Heart right ventricle (tissue), 16 donors: ENCODE data around the gene TTK. TPM values are rescaled to one million over a fixed set of nuclear protein-coding genes. Genes with fewer than 3 reads are reported as not detected.

ENCODE experiments used
- ATAC-seq, 8 donors: fragments of 200-7000 bp; cut with Tn5 transposase; one replicate each; pipeline ENCODE4 v1.9.1; 2020; ENCODE audit warnings: mild to moderate bottlenecking in 8 of 8, moderate library complexity in 8 of 8, moderate number of reproducible peaks in 1 of 8
- DNase-seq, 2 donors: peaks; one replicate each; pipeline ENCODE4 v3.0.0-alpha.2; 2020
- H3K27ac ChIP-seq, 10 donors: fragments of 200-600 bp; sonication (generic) in 2 of 10; one replicate each; pipeline versions ENCODE4 v1.5.0 to v1.8.0; 2020 to 2022; ENCODE audit warnings: mild to moderate bottlenecking in 3 of 10
- H3K27me3 ChIP-seq, 7 donors: fragments of 200-600 bp; one replicate each; pipeline ENCODE4 v1.8.0; 2021 to 2022; ENCODE audit warnings: mild to moderate bottlenecking in 2 of 7
- H3K36me3 ChIP-seq, 9 donors: fragments of 200-600 bp; sonication (generic) in 1 of 9; one replicate each; pipeline versions ENCODE4 v1.5.0 to v1.8.0; 2020 to 2022; ENCODE audit warnings: mild to moderate bottlenecking in 2 of 9
- H3K4me1 ChIP-seq, 9 donors: fragments of 200-600 bp; sonication (generic) in 1 of 9; one replicate each; pipeline versions ENCODE4 v1.5.0 to v1.8.0; 2020 to 2022; ENCODE audit warnings: mild to moderate bottlenecking in 4 of 9
- H3K4me3 ChIP-seq, 10 donors: fragments of 200-600 bp; sonication (generic) in 2 of 10; one replicate each; pipeline versions ENCODE4 v1.5.0 to v1.8.0; 2020 to 2022; ENCODE audit warnings: mild to moderate bottlenecking in 7 of 10, moderate library complexity in 2 of 10
- H3K9me3 ChIP-seq, 11 donors: fragments of 200-600 bp in 10 of 11; sonication (generic) in 2 of 11; one replicate each; pipeline versions ENCODE4 v1.5.0 to v1.8.0; 2013 to 2022; ENCODE audit warnings: mild to moderate bottlenecking in 2 of 11, control low read depth in 1 of 11, moderate library complexity in 1 of 11
- WGBS, 2 donors: extraction: QIAGEN DNeasy Blood & Tissue Kit; methylation state at CpG; one replicate each; pipeline ENCODE4 v1.1.7; 2013; ENCODE audit warnings: inconsistent platforms in 1 of 2; 5-methylcytosine and 5-hydroxymethylcytosine counted together
- intact Hi-C, 10 donors: fragments of 100-400 bp; cut with DNase I; formaldehyde crosslinking; loops; one replicate each; pipeline versions ENCODE4 v1.11.1 to v1.14.2; 2022
- polyA plus RNA-seq, 2 donors: library from polyadenylated mRNA; stranded (reverse); fragments of 200-250 nt; gene quantifications; one replicate each; pipeline ENCODE4 v1.2.3, GENCODE V29; 2013
- total RNA-seq, 10 donors: library from RNA; stranded (reverse); fragmentation: NEBNext Ultra II Directional in 3 of 10; extraction: Animal tissue kit (Norgen Biotek cat#: 25700) in 3 of 10; gene quantifications; one replicate each; pipeline versions ENCODE4 v1.2.1 to v1.2.4, GENCODE V29; 2021 to 2023
- TF ChIP-seq, protein P1 (sequence below), 9 donors: fragments of 200-600 bp; sonication (generic) in 2 of 9; IDR thresholded peaks; one replicate each; pipeline versions ENCODE4 v1.5.0 to v1.8.0; 2021 to 2022; ENCODE audit warnings: antibody characterized with exemption in 9 of 9, mild to moderate bottlenecking in 5 of 9, moderate library complexity in 1 of 9
- donor health status: Arrhythmogenic right ventricular cardiomyopathy.
- donor health status: ischemic (EF 13 %, LVEDD 7.1; RV severe dilation, severe dysfunction).
- donor health status: healthy with polysubstance abuse.
- donor health status: DM: no; HTN: yes; CAD: no.
- donor health status: DM: no; HTN: no; CAD: no.
- donor health status: ischemic (EF 25% LVEDD 6.9; RV normal size, moderate dysfunction).
- donor health status: ischemic (EF 25% LVEDD 5.7; RV mildly dilated, moderate dysfunction).
- donor health status: healthy.
- donor health status: DM: yes; HTN: yes; CAD: no.
- donor health status: Ischemic cardiomyopathy.
- donor health status: ischemic (EF 35%, LVEDD 5.7; RV mildly dilated, moderate dysfunction).
- donor health status: nonischemic (EF 11% LVEDD 7.7; RV severe dilation, severe dysfunction).
- donor health status: DM: yes; HTN: yes; CAD: no.
- donor health status: PGD.
- donor health status: ischemic (EF 29% LVEDD 5.4; RV normal size, mild dysfunction).
- donor health status: nonischemic (EF 23%, LVEDD 6.1; RV moderate dilation, normal function).

TTK gene
- total and polyA plus RNA-seq, 12 donors: 0.15 to 3.4 (median 0.36) TPM; not detected in 2

DNA sequence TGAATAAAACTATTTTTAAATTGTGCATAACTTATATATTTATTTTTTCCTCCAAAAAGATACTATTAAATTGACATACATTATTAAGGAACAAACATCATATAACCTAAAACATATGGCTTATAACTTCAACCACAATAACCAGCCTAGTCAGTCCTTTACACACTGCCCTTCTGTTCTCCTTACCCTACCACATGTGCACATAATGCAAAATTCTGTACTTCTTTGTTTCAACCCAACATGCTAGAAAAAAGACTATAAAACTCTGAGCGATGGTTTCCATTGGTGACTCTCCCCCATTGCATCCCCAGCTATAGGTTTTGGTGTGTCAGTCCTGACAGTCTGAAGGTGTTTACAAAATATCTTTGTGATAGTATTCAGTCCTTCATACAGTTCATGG is 14.8 kb upstream of the TTK start:
- 86 to 91% methylated on average over 1 of the region's 1 CpG for WGBS, 2 donors
- H3K4me1 ChIP-seq: no peaks in the 10 kb centered on the region
- intact Hi-C loops: no loop called here
- TF ChIP-seq, protein P1, sequence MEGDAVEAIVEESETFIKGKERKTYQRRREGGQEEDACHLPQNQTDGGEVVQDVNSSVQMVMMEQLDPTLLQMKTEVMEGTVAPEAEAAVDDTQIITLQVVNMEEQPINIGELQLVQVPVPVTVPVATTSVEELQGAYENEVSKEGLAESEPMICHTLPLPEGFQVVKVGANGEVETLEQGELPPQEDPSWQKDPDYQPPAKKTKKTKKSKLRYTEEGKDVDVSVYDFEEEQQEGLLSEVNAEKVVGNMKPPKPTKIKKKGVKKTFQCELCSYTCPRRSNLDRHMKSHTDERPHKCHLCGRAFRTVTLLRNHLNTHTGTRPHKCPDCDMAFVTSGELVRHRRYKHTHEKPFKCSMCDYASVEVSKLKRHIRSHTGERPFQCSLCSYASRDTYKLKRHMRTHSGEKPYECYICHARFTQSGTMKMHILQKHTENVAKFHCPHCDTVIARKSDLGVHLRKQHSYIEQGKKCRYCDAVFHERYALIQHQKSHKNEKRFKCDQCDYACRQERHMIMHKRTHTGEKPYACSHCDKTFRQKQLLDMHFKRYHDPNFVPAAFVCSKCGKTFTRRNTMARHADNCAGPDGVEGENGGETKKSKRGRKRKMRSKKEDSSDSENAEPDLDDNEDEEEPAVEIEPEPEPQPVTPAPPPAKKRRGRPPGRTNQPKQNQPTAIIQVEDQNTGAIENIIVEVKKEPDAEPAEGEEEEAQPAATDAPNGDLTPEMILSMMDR (IDR thresholded peaks at IDR 0.05): no peak
- no peaks in the 10 kb centered on the region for H3K27me3 ChIP-seq
- ATAC-seq (no peak), DNase-seq (no peak)
- H3K4me3 ChIP-seq: no peak overlapping the region
- no peak overlapping the region for H3K27ac ChIP-seq
- H3K9me3 ChIP-seq: no peaks in the 10 kb centered on the region
- no peaks in the 10 kb centered on the region for H3K36me3 ChIP-seq

DNA sequence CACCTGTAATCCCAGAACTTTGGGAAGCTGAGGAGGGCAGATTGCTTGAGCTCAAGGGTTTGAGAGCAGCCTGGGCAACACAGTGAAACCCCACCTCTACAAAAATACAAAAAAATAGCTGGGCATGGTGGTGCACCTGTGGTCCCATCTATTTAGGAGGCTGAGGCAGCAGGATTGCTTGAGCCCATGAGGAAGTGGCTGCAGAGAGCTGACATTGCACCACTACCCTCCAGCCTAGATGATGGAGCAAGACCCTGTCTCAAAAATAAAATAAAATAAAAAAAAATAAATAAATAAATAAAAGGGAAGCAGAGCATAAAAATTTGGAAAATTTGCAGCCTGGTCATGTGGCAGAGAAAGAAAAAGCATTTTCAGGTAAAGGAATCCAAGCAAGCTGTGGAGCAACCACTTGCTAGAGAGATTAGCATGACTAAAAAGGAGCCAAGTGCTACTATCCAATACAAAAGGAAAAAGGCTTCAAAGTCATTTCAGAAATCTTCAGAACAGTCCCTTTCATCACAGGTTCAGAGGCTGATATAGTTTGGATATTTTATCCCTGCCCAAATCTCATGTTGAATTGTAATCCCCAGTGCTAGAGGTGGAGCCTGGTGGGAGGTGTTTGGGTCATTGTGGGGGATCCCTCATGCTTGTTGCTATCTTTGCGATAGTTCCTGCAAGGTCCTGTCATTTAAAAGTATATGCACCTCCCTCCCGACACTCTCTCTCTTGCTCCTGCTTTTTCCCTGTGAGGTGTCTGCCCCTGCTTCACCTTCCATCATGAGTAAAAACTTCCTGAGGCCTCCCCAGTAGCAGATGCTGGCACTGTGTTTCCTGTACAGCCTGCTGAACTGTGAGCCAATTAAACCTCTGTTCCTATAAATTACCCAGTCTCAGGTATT is 11.2 kb upstream of the TTK start:
- H3K4me3 ChIP-seq: no peak overlapping the region
- no peaks in the 10 kb centered on the region for H3K27me3 ChIP-seq
- no peaks in the 10 kb centered on the region for H3K9me3 ChIP-seq
- ATAC-seq (no peak), DNase-seq (no peak)
- H3K4me1 ChIP-seq: no peaks in the 10 kb centered on the region
- intact Hi-C loops: no loop called here
- TF ChIP-seq, protein P1 (IDR thresholded peaks at IDR 0.05): no peak
- no peaks in the 10 kb centered on the region for H3K36me3 ChIP-seq
- 45 to 55% methylated on average over 2 of the region's 2 CpGs for WGBS, 2 donors
- H3K27ac ChIP-seq: no peak overlapping the region

GRCh38 chr6:79993911-79994309 is 10.5 kb upstream of the TTK start:
- no peak overlapping the region for H3K27ac ChIP-seq
- TF ChIP-seq, protein P1 (IDR thresholded peaks at IDR 0.05): no peak
- no peaks in the 10 kb centered on the region for H3K27me3 ChIP-seq
- no peak for DNase-seq
- no peaks in the 10 kb centered on the region for H3K4me1 ChIP-seq
- no peaks in the 10 kb centered on the region for H3K36me3 ChIP-seq
- intact Hi-C loops: no loop called here
- no peak for ATAC-seq
- no peak overlapping the region for H3K4me3 ChIP-seq
- H3K9me3 ChIP-seq: no peaks in the 10 kb centered on the region

DNA sequence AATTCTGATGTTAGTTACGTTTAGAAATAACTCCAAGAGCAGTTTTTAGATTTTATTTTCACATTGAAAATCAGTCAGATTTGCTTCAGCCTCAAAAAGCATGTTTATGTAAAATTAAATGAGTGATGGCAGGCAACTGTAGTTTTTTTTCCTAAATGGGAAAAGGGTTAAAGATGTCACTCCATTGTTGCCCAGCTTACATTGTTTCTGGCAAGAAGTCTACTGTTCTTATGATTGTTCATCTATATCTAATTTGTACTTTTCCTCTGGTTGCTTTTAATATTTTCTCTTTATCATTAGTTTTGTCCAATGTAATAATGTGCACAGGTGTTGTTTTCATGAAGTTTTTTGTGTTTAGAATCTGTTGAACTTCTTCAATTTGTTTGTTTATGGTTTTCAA is 6.7 kb upstream of the TTK start:
- DNase-seq (no peak), ATAC-seq (no peak)
- Histone ChIP-seq H3K27me3 (no peaks in the 10 kb centered on the region), H3K36me3 (no peaks in the 10 kb centered on the region), H3K27ac (no peak overlapping the region), H3K9me3 (no peaks in the 10 kb centered on the region), H3K4me3 (no peak overlapping the region), H3K4me1 (no peaks in the 10 kb centered on the region)
- TF ChIP-seq, protein P1 (IDR thresholded peaks at IDR 0.05): no peak
- intact Hi-C loops: no loop called here
- 54 to 58% methylated on average over 1 of the region's 1 CpG for WGBS, 2 donors
